Suprapubic skin (tissue), 3 donors: ENCODE data around the gene P3H1.

Experiments used
- CTCF ChIP-seq, 2 donors: fragments of 200-600 bp in 1 of 2; fragments of 450-650 bp in 1 of 2; sonication (generic) in 1 of 2; IDR thresholded peaks; one replicate each; pipeline ENCODE4 v1.5.1; 2016 to 2019; ENCODE audit warnings: antibody characterized with exemption in 2 of 2, mild to moderate bottlenecking in 1 of 2, moderate library complexity in 1 of 2
- POLR2A ChIP-seq, 2 donors: fragments of 450-650 bp; IDR thresholded peaks; one replicate each; pipeline ENCODE4 v1.6.1; 2017; ENCODE audit warnings: antibody characterized with exemption in 2 of 2, mild to moderate bottlenecking in 2 of 2, moderate library complexity in 2 of 2

- peak; percentile 41 to 43 for TF ChIP-seq CTCF (IDR thresholded peaks at IDR 0.05)
- TF ChIP-seq POLR2A (IDR thresholded peaks at IDR 0.05): no peak
Measured at GRCh38 chr1:42765832-42766740, 742 bp downstream of the P3H1 start.
